ENCODE measurements around the gene NRDC.
A peak's percentile ranks its signal among the peaks of the same experiment; 100 is the strongest.

Gene NRDC

GRCh38 chr1:51867479-51868232 lies 10.9 kb downstream of the NRDC start:
- Histone ChIP-seq H3K36me3 (replicated peaks; ENCODE audit: insufficient read depth, low read length) (no peaks in the 10 kb centered on the region), H3K79me2 (ENCODE audit: low read length) (peaks cover 86% of the 10 kb centered on the region), H3F3A (ENCODE audit: insufficient read depth, low read length) (peaks cover 35% of the 10 kb centered on the region), H2AFZ (ENCODE audit: low read length) (no peak overlapping the region), H3K4me2 (ENCODE audit: low read depth, low read length) (no peak overlapping the region), H3K9ac (ENCODE audit: low read length) (no peak overlapping the region), H3K9me2 (replicated peaks; ENCODE audit: insufficient read depth, low read length) (no peaks in the 10 kb centered on the region), H3K27me3 (replicated peaks; ENCODE audit: insufficient read depth, low read length) (no peaks in the 10 kb centered on the region), H3K27ac (ENCODE audit: low read length) (no peak overlapping the region), H3K4me1 (ENCODE audit: low read length) (peaks cover 30% of the 10 kb centered on the region), H4K20me1 (ENCODE audit: insufficient read depth, low read length) (no peaks in the 10 kb centered on the region), H3K4me3 (ENCODE audit: low read length) (no peak overlapping the region), H3K9me3 (replicated peaks; ENCODE audit: insufficient read depth, low read length) (no peaks in the 10 kb centered on the region)
- TF ChIP-seq EZH2 (optimal IDR thresholded peaks at IDR 0.05; ENCODE audit: low read depth, low read length), result no peak
- TF ChIP-seq EZH2phosphoT487 (IDR thresholded peaks at IDR 0.05; ENCODE audit: low read length), result no peak
- no peak for TF ChIP-seq CTCF (IDR thresholded peaks at IDR 0.05; ENCODE audit: low read length)
- no peak for DNase-seq

- H3K4me3 ChIP-seq (ENCODE audit: low read length), result no peak overlapping the region
These were observed 15.1 kb downstream of the NRDC start for GRCh38 chr1:51863384-51863783.

GRCh38 chr1:51861669-51862068 lies 16.9 kb downstream of the NRDC start:
- Histone ChIP-seq H4K20me1 (ENCODE audit: insufficient read depth, low read length) (no peaks in the 10 kb centered on the region), H2AFZ (ENCODE audit: low read length) (no peak overlapping the region), H3K4me3 (ENCODE audit: low read length) (no peak overlapping the region), H3K36me3 (replicated peaks; ENCODE audit: insufficient read depth, low read length) (no peaks in the 10 kb centered on the region), H3K9me2 (replicated peaks; ENCODE audit: insufficient read depth, low read length) (no peaks in the 10 kb centered on the region), H3K9me3 (replicated peaks; ENCODE audit: insufficient read depth, low read length) (no peaks in the 10 kb centered on the region), H3K27me3 (replicated peaks; ENCODE audit: insufficient read depth, low read length) (no peaks in the 10 kb centered on the region), H3K4me2 (ENCODE audit: low read depth, low read length) (no peak overlapping the region), H3K4me1 (ENCODE audit: low read length) (peaks cover 16% of the 10 kb centered on the region), H3K79me2 (ENCODE audit: low read length) (peaks cover 63% of the 10 kb centered on the region), H3F3A (ENCODE audit: insufficient read depth, low read length) (peaks cover 11% of the 10 kb centered on the region), H3K9ac (ENCODE audit: low read length) (no peak overlapping the region), H3K27ac (ENCODE audit: low read length) (no peak overlapping the region)
- no peak for DNase-seq
- TF ChIP-seq EZH2phosphoT487 (IDR thresholded peaks at IDR 0.05; ENCODE audit: low read length), result no peak
- no peak for TF ChIP-seq EZH2 (optimal IDR thresholded peaks at IDR 0.05; ENCODE audit: low read depth, low read length)
- TF ChIP-seq CTCF (IDR thresholded peaks at IDR 0.05; ENCODE audit: low read length), result no peak

More at GRCh38 chr1:51863384-51863783, 15.1 kb downstream of the NRDC start:
- TF ChIP-seq EZH2phosphoT487 (IDR thresholded peaks at IDR 0.05; ENCODE audit: low read length) (no peak), EZH2 (optimal IDR thresholded peaks at IDR 0.05; ENCODE audit: low read depth, low read length) (no peak), CTCF (IDR thresholded peaks at IDR 0.05; ENCODE audit: low read length) (no peak)
- no peaks in the 10 kb centered on the region for H3K27me3 ChIP-seq (replicated peaks; ENCODE audit: insufficient read depth, low read length)
- peaks cover 76% of the 10 kb centered on the region for H3K79me2 ChIP-seq (ENCODE audit: low read length)
- H3K9me3 ChIP-seq (replicated peaks; ENCODE audit: insufficient read depth, low read length), result no peaks in the 10 kb centered on the region
- H2AFZ ChIP-seq (ENCODE audit: low read length), result no peak overlapping the region
- no peaks in the 10 kb centered on the region for H3K36me3 ChIP-seq (replicated peaks; ENCODE audit: insufficient read depth, low read length)
- peak; percentile 82 for DNase-seq
- H3F3A ChIP-seq (ENCODE audit: insufficient read depth, low read length), result peaks cover 16% of the 10 kb centered on the region
- H3K27ac ChIP-seq (ENCODE audit: low read length), result peak overlapping the region; percentile 85
- peak overlapping the region; percentile 85; the same call in 1 of the 2 replicates for H3K4me2 ChIP-seq (ENCODE audit: low read depth, low read length)
- H3K4me1 ChIP-seq (ENCODE audit: low read length), result peaks cover 21% of the 10 kb centered on the region
- H3K9me2 ChIP-seq (replicated peaks; ENCODE audit: insufficient read depth, low read length), result no peaks in the 10 kb centered on the region
- H4K20me1 ChIP-seq (ENCODE audit: insufficient read depth, low read length), result no peaks in the 10 kb centered on the region
- H3K9ac ChIP-seq (ENCODE audit: low read length), result peak overlapping the region; percentile 47
